ENCODE results near the gene ZFAND4.

The ZFAND4 gene

GRCh38 chr10:45652511-45652910 is 20.1 kb downstream of the ZFAND4 start:
- TF ChIP-seq CTCF (IDR thresholded peaks at IDR 0.05), result no peak

GRCh38 chr10:45649296-45649695 is 23.3 kb downstream of the ZFAND4 start:
- TF ChIP-seq CTCF (IDR thresholded peaks at IDR 0.05), result no peak

GRCh38 chr10:45647118-45647517 is 25.5 kb downstream of the ZFAND4 start:
- no peak for TF ChIP-seq CTCF (IDR thresholded peaks at IDR 0.05)

GRCh38 chr10:45646384-45647050 is 26.1 kb downstream of the ZFAND4 start:
- no peak for TF ChIP-seq CTCF (IDR thresholded peaks at IDR 0.05)

- no peak for TF ChIP-seq CTCF (IDR thresholded peaks at IDR 0.05)
Observed at GRCh38 chr10:45644527-45644926, 28.0 kb downstream of the ZFAND4 start.

- no peak for TF ChIP-seq CTCF (IDR thresholded peaks at IDR 0.05)
Observed at GRCh38 chr10:45640941-45641340, 31.6 kb downstream of the ZFAND4 start.

- no peak for TF ChIP-seq CTCF (IDR thresholded peaks at IDR 0.05)
Observed at GRCh38 chr10:45640049-45640448, 32.5 kb downstream of the ZFAND4 start.
